Posterior vena cava (tissue), 2 donors: ENCODE measurements around the gene ASB7. TPM values are rescaled to one million over a fixed set of nuclear protein-coding genes. Genes with fewer than 3 reads are reported as not detected.

ENCODE experiments used
- DNase-seq: peaks from one replicate; pipeline ENCODE4 v3.0.0-alpha.2; 2020; ENCODE audit warnings: low spot score
- intact Hi-C, 2 donors: fragments of 100-400 bp; cut with DNase I; formaldehyde crosslinking; loops; one replicate each; pipeline versions ENCODE4 v1.14.1 to v1.14.2; 2022 to 2023
- total RNA-seq, 2 donors: library from RNA; stranded (reverse); fragmentation: NEBNext Ultra II Directional; extraction: Animal tissue kit (Norgen Biotek cat#: 25700); gene quantifications; one replicate each; pipeline ENCODE4 v1.2.1, GENCODE V29; 2021
- donor health status: DM: yes; HTN: yes; CAD: no.
- donor health status: DM: yes; HTN: yes; CAD: no.

The ASB7 gene
- total RNA-seq, 2 donors from 2014 or later, result 8.8 to 10.2 TPM

DNA sequence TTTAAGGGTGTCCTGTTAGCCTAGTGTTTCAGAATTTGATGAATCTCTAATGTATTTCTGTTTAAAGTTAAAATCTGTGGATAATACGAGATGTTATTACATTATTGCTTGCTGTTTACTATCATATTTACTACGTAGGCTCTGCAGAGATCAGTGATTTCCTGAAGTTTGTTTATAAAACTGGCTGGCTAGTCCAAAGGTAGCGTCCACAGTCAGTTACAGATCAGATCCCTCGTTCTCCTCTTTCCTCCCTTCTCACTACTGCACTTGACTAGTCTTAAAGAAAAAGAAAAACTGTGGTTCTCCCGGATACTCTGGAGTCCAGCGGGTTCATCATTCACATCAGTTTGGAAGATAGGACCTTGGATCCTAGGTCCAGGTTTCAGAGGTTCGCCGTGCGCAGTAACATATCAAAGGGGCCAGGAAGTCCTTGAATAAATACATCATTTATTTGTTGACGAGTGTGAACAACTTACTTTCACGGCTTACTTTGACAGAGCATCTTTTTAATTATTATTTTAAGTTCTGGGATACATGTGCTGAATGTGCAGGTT lies 35.9 kb downstream of the ASB7 start:
- no peak for DNase-seq
- intact Hi-C loops, result loop anchor here in 1 of 2 donors (10.0 kb wide), 1 partner anchor 247 kb away; no protein-coding TSS in a partner anchor

DNA sequence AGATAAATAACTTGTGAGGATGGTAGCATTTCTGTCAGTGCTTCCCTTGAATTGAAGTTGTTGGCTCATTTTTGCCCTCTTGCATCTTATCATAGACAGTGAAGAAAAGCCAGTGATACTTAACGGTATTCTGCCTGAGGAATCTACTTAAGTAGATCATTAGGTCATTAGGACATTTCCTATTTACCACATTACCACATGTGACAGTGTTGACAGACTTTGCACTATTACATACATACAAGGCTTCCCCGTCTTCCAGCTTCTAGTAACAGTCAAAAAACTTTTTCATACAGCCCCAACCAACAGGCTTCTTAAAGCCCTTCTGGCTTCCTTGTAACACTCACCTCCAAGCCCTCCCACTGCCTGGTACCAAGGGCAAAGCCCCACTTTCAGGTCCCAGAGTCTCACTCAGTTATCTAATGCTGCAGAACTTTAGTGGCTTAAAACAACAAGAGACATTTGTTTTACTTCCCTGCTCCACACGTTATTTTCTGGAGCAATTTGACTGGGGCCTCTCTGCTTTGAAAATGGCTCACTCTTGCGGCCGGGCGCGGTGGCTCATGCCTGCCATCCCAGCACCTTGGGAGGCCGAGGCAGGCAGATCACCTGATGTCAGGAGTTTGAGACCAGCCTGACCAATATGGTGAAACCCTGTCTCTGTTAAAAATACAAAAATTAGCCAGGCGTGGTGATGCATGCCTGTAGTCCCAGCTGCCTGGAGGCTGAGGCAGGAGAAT lies 40.0 kb downstream of the ASB7 start:
- intact Hi-C loops, result no loop called here
- DNase-seq, result no peak

DNA sequence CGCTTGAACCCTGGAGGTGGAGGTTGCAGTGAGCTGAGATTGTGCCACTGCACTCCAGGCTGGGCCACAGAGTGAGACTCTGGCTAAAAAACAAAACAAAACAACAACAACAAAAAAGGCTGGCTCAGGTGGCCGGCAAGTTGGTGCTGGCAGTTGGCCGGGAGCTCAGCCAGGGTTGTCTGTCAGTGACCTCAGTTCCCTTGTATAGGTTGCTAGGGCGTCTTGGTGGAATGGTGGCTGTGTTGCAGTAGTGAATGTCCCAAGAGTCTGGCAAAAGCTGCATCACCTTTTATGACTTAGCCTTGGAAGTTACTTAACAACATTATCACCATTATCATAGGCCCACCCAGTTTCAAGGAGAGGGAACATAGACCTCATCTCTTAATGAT lies 40.6 kb downstream of the ASB7 start:
- intact Hi-C loops, result no loop called here
- no peak for DNase-seq

DNA sequence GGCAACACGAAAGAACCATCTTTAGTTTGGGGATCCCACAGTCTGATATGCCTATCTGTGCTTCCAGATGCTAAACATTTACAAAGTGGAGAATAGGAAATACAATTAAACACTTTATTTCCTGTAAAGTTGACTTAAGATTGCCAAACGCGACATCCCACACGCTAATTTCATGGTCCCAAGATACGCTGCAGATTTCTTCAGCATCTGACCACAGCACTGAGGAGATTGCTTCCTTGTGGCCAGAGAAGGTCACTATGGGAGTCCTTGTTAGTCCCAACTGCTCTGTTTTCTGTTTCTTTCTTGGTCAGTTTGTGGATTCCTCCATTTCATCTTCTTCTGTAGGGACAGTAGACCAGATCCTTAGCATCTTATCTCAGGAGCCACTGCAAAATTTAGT lies 43.3 kb downstream of the ASB7 start:
- intact Hi-C loops, result no loop called here
- no peak for DNase-seq

DNA sequence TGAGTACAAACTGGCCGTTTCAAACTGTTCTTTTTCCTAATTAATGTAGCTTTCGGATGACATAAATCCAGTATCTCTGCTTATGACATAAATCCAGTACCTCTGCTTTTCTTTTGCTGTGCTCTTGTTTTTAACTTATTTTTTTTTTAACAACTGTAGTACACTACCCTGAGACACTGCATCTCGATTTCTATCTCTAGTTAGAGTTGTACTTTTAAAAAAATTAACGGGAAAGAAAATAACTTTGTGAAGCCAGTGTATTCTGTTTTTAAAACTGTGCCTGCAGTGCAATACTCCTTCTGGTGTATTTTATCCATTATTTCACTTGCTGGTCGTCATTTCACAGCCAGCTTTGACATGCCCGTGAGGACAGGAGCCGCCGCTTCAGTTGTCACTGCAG lies 46.6 kb downstream of the ASB7 start:
- intact Hi-C loops, result no loop called here
- no peak for DNase-seq

DNA sequence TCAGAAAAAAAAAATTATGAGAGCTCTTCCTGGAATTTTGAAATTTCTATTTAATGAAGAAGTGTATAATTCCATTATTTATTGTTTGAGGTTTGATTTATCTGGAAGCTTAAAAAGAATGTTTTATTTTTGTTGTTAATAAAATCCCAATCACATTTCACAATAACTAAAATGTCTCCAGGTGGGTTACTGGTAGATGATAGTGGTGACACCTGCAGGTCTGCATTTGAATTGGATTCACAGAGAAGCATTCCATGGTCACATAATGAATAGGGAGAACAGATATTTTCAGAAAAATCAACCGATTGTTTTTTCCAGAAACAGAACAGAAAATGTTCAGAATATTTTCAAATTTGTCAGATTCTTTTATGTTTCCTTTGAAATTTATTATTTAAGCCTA lies 48.3 kb downstream of the ASB7 start:
- DNase-seq, result no peak
- intact Hi-C loops, result no loop called here

DNA sequence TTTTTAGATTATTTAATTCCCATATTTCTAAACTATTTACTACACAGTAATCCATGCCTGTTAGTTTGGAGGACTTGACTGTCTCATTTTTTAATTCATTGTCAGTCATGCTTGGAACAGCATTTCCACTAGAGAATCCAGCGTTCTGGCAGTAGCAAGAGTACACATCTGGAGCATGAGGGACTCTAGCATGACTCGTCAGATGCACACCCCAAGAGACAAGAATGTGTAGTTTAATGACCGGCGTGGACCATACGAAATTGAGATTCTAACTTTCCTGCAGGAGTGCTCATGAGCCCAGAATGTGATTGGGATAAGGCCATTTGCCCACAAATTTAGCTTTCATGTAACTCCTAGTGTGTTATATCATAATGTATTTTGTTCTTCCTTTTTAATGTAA lies 48.9 kb downstream of the ASB7 start:
- intact Hi-C loops, result no loop called here

DNA sequence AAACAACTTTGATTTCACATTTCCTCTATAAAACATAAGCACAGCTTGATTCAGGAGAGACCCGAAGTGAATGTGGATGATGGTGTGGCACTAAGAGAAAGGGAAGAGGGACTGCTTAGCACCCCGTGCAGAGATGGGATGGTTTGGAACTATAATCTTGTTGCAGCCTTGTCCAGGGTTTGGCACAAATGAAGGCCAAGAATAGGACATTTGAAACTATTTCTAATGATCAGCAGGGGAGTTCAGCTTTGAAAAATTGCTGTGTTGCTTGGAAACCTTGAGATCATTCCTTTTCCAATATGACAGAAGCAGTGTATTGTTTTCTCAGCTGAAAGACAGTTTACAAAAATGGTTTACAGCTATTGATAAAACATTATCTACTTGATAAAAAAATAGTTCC lies 49.7 kb downstream of the ASB7 start:
- intact Hi-C loops, result no loop called here

More for the DNA sequence above, 48.9 kb downstream of the ASB7 start:
- no peak for DNase-seq

DNA sequence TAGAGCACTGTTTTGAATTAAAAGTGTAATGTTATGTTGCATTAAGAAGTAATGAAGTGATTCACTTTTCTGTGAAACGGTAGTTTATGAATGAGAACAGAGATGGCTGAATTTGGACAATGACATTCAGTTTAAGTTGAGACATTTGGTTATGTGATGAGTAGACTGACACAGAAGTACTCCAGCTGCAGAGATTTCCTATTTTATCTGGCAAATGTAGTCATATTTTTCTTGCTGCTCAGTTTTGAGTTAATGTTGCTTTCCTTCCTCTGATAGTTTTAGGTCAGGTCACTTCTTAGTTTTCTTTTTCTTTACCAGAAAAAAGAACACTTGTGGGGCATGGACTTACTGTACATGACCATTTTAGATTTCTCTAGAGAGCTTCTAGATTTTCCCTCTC lies 51.2 kb downstream of the ASB7 start:
- DNase-seq, result no peak
- intact Hi-C loops, result no loop called here

More for the DNA sequence above, 49.7 kb downstream of the ASB7 start:
- DNase-seq, result no peak

DNA sequence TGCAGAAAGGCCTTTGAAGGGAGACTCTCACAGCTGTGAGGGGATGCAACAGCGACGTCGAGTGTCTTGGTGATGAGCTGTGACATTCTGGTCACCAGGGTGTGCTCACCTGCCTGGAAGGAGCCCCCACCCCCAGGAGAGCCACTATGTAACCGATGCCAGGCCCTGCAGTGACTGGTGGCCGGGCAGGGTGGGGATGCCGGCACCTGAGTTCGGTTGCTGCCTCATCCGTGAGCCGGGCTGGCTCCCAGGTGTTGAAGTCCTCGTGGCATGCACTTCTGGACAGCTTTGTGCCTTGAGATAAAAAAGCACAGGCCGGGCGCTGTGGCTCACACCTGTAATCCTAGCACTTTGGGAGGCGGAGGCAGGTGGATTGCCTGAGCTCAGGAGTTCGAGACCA lies 56.5 kb downstream of the ASB7 start:
- DNase-seq, result no peak
- intact Hi-C loops, result no loop called here

DNA sequence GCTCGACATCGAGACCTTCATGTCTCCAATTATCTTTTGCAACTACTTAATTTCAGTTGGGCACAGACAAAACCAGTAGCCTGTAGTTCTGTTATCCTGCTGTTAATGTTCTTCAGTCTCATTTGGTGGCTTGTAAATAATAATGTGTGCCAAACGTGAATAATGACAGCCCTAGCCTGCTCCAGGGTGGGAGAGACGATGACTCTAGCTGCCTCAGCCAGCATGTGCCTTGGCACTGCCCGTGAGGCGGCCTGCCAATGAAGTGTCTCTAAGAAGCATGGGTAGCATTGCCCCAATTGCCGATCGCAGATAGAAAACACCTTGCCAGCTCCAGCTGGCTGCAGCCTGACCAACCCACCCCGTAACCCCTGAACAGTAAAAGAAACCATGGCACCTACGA lies 58.8 kb downstream of the ASB7 start:
- intact Hi-C loops, result no loop called here
- no peak for DNase-seq

DNA sequence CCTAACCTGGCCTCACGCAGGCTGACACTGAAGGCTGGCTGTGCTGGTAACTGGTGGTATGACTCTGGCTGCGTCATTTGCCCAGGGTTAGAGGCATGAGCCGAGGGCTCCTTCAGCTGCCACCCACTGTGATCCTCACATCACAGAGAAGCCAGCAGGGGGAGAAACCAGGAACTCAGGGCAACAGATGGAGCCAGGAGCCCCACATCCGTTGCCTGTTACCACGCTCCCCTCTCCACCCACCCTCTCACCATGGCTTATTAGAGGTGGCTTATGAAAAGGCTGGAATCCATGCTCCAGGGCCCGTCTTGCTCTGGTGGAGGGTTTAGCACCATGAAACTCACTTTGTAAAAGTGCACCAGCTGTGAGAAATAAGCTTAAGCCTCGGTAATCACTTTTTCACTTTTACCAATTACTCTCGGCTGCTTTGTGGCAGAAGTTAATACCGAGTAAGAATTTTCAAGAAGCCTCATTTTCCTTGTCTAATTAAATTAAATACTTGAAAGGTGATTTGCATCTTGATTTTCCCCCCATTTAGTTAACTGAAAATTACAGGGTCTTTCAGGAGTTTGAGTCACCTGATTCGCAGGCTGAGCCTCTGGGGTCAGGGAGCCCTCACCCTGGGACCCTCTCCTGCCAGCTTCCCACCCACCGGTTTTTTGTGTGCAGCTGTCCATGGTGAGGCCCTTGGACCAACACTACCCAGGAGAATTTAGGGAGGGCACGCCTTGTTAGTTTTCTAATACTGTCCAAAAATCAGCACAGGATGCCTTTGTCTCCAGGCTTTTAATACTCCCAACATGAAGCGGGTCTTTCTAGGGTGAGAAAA lies 60.9 kb downstream of the ASB7 start:
- intact Hi-C loops, result no loop called here
- DNase-seq, result no peak

DNA sequence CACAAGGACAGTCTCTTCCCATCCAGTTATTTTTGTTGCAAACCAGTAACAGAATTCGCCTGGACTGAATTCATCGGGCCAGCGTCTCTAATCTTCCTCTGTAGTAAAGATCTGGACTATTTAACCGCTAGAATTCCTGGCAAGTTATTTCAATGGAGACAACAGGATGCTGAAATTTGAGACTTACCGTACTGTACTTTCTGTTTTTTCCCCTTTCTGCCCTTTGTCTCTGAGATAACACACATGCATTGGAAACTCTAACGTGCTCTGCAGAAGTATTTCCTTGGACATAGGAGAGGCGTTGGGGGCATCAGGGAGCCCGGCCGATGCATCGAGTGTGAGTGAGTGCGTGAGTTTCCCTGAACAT lies 61.5 kb downstream of the ASB7 start:
- no peak for DNase-seq
- intact Hi-C loops, result no loop called here

DNA sequence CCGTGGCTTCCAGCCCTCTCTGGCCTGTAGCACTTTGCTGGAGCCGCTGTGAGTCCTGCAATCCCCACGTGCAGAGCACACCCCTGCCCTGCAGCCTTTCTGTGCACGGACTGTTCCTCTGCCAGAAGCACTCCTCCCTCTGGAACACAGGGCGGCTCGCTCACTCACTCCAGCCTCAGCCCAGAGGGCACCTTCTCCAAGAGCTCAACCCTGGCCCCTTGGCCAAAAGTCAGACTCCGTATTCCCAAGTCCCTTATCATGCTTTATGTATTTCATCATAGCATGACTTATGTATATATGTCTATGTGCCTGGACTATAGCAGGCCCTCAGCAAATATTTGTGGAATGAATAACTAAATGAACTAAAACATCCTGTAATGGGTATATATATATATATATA lies 63.2 kb downstream of the ASB7 start:
- no peak for DNase-seq
- intact Hi-C loops, result no loop called here

DNA sequence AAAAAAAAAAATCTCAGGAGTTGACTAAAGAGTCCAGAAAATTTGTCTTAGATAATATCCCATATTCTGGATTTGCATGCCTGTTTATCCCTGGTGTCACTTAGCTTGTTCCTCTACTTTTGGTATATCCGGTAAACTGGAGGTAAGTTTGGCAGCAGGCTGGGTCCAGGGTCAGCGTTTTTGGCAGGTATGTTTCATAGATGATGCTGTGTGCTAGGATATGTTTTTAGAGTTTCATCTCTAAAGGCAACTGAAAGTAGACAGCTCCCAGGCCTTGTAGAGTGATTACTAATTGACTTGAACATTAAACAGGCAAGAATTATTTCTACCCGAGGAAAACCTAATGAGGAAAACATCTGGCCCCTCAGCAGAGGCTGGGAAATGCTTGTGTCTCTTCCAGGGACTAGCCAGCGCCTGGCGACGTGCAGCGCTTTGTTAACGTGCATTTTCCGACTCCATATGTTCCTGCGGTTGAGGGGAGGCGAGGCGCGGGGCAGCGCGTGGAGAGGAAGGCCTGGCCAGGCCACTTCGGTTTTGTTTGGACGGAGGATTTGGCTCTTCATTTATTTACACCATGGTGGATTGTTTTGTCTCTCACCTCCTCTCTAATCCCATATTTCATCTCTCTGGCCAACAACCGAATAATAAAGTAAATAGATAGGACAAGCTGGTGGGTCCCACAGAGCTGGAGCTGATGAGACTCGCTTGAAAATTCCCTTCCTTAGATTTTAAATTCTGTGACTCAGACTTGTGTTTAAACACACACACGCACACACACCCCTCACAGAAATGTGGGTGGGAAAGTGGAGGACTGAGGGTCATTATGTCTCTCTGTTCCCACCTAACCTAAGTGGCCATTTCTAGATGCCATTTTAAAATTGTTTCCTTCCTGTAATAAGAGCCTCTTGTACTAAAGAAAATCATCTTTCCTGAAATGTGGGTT lies 65.3 kb downstream of the ASB7 start:
- intact Hi-C loops, result no loop called here
- DNase-seq, result no peak

DNA sequence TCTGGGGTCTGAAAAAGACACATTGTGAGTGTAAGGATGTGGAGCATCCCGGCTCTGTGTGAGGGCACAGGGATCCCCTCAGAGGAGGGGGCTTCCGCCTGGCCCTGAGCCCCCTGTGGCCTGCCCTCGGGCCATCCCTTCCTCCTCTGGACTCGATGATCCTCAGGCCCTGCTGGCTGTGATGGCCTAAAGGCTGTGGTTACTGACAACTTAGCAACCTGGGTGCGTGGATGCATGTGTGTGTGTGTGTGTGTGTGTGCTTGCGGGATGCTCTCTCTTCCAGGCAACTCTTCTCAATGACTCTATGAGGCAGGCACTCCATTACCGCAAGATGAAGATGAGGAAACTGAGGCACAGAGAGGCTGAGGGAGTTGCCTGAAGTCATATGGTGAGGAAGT lies 66.0 kb downstream of the ASB7 start:
- intact Hi-C loops, result no loop called here
- no peak for DNase-seq

DNA sequence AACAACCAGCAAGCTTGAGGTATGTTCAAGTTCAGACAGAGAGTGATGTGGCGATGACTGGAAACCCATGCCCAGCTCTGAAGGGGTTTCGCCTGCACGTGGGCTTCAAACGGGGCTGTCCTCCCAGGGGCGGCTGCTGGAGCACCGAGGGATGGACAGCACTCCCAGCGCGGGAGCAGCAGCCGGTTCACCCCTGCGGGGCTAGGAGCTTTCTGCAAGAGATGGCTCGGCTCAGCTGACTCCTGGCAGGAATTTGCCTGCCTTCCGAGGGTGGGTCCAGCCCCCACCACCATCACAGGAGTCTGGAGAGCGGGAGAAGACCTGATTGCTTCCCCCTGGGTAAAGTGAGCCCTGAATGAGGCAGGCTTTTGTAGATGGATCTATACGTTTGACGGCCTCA lies 66.9 kb downstream of the ASB7 start:
- no peak for DNase-seq
- intact Hi-C loops, result no loop called here

DNA sequence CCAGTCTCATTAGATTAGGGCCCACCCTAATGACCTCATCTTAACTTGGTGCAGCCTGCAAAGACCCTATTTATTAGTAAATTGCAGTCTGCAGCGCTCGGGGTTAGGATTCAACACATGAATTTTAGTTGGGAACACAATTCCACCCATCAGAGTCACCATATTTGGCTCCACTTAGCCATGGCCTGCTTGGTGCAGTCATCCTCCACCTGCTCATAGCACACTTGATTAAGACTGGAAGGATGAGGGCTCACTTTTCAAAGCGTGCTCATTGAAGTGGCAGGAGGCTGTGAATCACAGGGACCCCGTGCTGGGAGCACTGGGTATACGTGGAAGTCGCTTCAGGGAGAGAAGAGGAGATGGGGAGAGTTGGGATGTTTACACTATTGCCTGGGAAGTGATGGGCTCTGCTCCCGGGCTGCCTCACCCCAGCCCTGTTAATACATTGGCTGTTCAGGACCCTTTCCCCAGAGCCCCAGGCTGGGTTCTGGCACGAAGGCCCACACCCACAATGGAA lies 68.2 kb downstream of the ASB7 start:
- no peak for DNase-seq
- intact Hi-C loops, result loop anchor here in 1 of 2 donors (5.0 kb wide), 1 partner anchor 162 kb away; no protein-coding TSS in a partner anchor

DNA sequence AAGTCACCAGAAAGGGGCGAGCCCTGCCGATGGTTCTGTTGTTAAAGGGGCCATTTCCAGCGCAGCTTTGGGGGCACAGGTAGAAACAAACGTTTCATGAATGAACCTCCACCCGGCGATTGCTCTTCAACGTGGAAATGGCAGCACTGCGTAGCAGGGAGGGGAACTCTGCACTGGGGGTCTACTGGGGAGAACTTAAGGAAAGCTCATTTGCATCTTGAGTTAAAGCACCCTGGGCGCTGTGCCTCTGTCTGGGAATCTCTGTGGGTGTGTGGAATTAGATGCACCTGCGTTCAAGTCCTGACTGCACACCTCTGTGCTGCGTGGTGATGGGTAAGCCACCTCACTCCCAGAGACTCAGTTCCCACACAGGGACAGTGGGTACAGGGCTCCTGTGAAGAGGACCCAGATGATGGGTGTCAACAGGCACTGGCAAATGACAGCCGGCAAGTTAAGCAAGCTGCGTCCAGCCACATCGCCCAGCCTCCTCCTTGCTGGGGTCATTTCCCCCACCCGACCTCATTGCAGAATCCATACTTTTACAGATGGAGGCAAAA lies 68.8 kb downstream of the ASB7 start:
- intact Hi-C loops, result loop anchor here in 1 of 2 donors (5.0 kb wide), 1 partner anchor 161 kb away; no protein-coding TSS in a partner anchor
- DNase-seq, result no peak
